ENCODE measurements around the gene CASP2.
"Not testable (repeated sequence)": the region's sequence is repeated elsewhere in the genome, so short reads cannot be mapped to it uniquely, and the experiment has no call there.

The CASP2 gene

DNA sequence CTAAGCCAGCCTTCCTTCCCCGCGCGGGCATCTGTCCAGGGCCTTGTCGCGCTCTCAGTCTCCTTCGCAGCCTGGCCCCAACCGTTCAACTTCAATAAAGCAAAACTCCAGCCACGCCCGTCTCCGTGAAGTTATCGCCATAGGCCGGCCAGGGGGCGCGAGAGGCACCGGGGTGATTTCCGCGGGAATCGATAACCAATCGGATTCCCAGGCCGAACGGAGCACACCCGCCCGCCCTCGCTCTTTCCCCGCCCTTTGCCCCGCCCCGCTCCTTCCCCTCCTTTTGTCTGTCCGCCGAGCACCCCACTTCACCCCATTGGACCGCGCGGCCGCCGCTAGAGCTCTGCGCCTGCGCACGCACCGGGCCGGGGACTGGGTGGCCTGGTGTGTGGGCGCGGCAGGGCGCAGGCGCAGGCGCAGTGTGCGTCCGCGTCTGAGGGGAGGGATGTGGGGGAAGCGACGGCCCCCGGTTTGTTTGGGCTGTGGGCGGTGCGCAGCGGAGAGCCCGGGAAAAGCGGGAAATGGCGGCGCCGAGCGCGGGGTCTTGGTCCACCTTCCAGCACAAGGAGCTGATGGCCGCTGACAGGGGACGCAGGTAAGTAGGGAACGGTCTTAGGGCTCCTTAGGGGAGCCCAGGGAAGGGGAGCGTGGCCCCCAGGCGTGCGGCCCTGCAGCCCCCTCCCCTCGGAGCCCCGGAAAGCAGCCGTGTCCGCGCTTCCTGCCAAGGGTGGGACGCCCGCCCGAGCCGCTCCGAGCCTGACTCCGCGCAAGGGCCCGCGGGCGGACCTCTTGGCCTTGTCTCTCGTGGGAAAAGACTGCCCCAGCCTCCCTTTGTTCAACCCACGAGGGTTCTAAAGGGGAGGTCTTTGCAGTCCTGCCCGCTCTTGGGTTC, at the start of gene CASP2:
CASP2 (plus strand) TSS at position 417 of the 892 bp plus-strand sequence; CDS start at position 522, 105 bp downstream.
- peak; percentile 96 for DNase-seq (ENCODE audit: low spot score)

DNA sequence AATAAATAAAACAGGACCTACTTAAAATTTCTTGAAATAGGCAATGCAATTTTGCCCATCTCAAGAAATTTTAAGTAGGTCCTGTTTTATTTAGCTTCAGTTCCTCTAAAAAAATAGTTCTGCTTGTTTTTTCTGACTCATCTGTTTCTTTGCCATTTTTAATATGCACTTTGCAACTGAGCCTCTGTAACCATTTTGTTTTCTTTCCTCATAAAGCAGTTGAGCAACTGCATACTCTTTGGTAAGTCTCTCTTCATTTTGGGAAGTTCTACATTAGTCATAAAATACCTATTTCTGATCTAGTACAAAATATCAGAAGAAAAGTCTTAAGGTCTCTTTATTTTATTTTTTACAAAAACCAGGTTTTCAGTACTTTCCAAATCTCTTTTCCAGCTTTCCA, 48.3 kb upstream of the CASP2 start:
- DNase-seq (ENCODE audit: low spot score) = no peak

DNA sequence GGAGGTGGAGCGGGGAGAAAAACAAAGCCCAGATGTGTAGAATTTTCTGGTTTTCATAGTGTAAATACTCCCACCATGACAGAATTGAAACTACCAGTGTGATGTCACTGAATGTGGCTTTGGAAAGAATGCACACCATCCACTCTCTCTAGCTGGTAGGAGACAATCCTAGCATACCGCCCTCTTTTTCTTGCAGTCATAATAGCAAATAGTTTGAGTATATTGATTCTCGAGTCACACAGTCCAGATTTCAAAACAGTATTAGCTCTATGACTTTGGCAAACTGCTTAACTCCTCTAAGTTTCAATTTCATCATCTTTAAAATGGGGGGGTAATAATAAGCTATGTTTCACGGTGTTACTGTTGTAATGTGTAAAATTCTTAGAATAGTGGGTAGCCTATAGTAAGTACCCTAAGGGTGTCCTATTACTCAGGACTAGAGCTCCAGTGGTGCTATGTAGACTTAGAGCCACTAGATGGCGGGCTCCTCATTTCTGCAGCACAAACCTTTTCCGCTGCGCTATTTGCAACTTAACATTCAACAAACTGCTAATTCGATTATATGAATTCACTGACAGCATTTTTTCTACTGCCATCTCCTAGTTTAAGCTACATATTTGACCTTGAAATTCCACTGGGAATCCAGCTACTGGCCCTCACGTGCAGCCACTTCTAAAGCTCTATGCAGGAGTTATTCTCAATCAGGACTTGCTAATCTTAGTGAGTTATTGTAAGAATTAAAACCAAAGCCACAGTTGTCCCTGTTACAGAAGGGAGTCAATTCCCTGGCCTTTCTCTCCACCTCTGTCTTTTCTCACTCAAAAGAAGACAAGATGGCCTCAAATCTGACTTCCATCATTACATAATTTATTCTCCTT, 47.6 kb upstream of the CASP2 start:
- DNase-seq (ENCODE audit: low spot score) = peak; percentile 83

DNA sequence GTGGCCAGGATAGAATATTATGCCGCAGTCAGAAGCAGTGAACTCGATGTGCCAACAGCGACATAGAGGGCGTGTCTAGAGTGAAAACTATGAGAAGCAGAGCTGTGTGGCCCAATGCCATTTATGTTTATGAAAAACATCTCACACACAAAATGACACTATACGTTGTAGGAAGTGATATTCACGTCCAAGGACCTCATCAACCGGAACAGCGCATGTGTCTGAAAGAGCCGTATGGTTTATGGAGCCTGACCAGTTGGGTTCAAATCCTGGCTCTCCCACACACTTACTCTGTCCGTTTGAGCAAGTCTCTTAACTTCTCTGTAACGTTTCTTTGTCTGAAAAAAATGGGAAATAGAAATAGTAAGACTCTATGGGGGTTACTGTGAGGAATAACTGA, 45.8 kb upstream of the CASP2 start:
- no peak for DNase-seq (ENCODE audit: low spot score)

DNA sequence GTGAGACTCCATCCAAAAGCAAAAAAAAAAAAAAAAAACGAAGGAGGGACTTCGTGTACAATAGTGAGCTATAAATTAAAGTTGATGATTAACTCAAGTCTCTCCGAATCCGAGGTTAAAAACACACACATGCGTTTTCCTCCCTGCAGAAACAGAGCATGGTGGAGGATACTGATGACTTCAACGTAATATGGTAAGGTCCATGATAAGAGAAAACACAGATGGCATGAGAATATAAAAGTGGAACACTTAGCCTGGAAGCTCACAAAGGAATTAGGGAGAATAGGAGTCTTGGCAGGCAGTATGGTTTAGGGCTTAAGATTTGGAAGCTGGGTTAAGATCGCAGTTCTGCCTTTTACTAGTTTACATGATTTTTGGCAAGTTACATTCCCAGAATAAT, 45.0 kb upstream of the CASP2 start:
- no peak for DNase-seq (ENCODE audit: low spot score)

DNA sequence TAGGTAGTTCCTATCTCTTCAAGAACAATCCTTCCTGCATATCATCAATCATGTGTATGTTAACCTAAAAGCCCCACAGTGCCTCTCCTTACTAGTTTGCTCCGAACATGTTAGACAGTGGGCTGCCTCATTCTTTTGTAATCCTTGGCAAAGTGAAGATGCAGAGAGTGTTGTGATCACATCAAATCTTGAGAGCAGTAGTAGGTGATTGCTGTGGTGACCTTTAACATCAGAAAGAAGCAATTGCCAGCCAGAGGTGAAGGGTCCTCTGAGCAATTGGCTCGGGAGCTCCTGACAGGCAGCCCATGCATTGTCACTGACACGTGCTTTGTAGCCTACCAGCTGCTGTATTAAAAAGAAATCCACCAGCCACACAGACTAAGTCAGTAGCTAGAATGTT, 44.5 kb upstream of the CASP2 start:
- DNase-seq (ENCODE audit: low spot score) = no peak

DNA sequence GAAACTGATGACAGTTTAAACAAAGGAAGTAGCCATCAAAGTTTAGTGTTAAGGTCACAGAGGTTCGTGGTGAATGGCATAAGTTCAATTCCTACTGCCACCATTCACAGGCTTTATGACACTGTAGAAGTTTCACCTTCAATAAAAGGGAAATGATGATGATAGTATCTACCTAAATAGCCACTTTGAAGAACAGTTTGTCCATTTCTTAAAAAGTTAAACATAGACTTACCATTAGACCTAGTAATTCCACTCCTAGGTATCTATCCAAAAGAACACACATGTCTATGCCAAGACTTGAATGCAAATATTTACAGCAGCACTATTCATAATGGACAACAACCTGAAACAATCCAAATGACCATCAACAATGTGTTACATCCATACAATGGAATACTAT, 43.8 kb upstream of the CASP2 start:
- no peak for DNase-seq (ENCODE audit: low spot score)

DNA sequence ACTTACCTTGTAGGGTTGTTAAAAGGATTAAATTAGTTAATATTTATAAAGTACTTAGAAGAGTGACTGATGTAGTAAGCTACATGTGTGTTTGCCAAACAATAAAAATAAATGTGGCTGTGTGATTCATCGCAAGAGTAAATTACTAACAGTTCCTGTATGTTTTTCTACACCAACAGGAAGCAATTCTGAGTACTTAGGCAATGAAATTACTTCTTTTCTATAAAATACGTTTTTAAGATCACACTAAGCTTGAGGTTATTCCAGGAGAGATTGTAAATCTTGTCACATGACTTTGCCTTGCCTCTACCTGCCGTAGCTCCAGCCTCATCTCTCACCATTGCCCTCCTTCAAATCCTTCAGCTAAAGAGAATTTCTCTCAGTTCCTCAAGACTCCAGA, 43.0 kb upstream of the CASP2 start:
- DNase-seq (ENCODE audit: low spot score) = no peak

DNA sequence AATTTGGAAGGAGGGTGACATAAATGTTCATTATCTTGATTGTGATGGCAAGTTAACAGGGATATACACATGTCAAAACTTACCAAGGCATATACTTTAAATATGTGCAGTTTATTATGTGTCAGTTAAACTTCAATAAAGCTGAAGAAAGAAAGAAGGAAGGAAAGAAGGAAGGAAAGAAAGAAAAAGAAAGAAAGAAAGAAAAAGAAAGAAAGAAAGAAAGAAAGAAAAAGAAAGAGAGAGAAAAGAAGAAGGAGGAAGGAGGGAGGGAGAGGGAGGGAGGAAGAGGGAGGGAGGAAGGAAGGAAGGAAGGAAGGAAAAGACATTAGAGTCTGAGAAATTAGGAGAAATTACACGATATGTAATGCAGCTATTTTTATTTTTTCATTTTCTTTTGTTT, 40.8 kb upstream of the CASP2 start:
- DNase-seq (ENCODE audit: low spot score) = no peak

DNA sequence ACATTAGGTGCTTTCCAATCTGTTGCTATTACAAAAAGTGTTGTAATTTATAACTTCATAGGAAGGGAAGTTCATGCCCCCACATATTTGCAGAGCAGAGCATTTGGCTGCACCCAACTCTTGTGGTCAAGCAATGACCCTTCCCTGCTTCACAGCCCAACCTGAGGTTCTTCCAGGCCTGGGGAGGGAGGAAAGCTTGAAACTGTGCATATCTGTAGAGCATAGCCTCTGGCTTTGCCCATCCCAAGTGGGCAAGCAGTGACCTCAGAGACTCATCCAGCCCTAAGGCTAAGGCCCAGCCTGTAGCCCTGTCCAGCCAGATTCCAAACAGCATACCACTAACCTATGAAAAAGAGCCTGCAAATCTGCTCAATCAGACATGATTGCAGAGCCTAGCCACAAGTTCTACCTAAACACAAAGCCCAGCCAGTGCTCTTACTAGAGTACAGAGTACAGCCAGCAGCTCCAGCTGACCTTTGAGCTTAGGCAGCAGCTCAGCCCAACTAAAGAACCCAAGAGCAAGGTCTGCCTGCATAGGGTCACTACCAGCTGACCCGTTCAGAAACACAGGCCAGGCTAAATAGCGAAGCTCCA, 39.3 kb upstream of the CASP2 start:
- DNase-seq (ENCODE audit: low spot score) = no peak

DNA sequence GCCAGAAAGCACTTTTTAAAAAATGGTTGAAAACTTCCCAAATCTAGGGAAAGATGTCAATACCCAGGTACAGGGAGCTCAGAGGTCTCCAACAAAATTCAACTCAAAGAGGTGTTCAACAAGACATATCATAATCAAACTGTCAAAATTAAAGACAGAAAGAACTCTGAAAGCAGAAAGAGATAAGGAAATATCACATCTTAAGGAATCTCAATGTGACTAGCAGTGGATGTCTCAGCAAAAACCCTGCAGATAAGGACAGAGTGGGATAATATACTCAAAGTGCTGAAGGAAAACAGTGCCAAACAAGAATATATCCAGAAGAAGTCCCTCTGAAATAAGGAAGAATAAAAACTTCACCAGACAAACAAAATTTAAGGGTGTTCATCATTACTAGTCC, 38.0 kb upstream of the CASP2 start:
- no peak for DNase-seq (ENCODE audit: low spot score)

DNA sequence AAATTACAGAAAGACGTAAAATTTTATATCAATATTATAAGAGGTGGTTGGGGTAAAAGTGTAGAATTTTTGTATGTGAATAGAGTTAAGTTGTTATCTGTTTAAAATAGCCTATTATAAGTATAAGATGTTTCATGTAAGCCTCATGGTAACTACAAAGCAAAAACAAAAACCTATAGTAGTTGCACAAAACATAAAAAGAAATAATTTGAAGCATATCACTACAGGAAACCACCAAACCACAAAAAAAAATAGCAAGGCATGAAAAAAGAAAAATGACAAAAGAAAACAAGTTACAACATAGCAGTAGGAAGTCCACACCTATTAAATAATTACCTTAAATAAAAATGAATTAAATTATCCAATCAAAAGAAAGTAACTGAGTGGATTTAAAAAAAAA, 37.3 kb upstream of the CASP2 start:
- no peak for DNase-seq (ENCODE audit: low spot score)

DNA sequence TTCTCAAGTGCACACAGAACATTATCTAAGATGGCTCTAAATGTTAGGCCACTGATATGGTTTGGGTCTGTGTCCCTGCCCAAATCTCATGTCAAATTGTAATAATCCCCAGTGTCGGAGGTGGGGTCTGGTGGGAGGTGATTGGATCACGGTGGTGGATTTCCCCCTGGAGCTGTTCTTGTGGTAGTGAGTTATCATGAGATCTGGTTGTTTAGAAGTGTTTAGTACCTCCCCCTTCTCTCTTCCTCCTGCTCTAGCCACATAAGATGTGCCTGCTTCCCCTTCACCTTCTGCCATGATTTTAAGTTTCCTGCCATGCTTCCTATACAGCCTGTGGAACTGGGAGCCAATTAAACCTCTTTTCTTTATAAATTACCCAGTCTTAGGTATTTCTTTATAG, 36.1 kb upstream of the CASP2 start:
- DNase-seq (ENCODE audit: low spot score) = no peak

DNA sequence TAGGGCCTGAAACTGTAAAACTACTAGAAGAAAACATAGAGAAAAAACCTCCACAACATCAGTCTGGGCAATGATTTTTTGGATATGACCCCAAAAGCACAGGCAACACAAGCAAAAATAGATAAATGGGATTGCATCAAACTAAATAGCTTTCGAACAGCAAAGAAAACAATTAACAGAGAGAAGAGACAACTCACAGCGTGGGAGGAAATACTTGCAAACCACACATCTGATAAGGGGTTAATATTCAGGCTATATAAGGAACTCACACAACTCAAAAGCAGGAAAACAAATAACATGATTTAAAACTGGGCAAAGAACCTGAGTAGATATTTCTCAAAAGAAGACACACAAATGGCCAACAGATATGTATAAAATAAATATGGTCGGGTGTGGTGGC, 32.6 kb upstream of the CASP2 start:
- no peak for DNase-seq (ENCODE audit: low spot score)

DNA sequence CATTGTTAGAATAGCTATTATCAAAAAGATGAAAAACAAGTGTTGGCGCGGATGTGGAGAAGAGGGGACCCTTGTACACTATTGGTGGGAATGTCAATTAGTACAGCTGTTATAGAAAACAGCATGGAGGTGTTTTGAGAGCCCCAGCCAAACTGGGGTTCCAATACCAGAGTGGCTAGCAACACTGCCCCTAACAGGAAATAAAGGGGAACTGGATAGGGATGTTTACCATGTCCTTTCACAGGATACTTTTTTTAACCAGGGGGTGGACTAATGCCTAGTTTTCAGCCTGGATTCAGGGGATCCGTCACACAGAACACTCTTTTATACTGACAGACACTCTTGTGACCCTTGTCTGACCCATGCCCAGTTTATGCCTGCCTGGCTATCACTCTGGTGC, 31.8 kb upstream of the CASP2 start:
- no peak for DNase-seq (ENCODE audit: low spot score)

DNA sequence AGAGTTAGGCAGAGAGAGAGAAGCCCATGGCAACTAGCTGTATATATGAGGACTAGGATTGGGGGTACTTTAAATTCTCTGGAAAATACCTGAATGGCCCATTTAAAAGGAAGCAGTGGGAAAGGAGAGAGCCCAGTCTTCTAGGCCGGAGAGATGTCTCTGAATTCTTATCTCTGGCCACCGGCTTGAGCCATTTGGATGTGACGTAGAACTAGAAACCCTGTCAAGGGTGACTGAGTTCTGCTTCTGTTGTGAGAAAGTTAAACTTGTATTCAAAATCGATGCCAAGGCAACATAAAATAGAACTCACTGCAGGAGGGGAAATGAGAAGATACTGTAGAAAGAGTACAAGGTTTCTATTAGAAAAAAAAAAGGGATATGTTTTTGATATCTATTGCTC, 31.2 kb upstream of the CASP2 start:
- no peak for DNase-seq (ENCODE audit: low spot score)

DNA sequence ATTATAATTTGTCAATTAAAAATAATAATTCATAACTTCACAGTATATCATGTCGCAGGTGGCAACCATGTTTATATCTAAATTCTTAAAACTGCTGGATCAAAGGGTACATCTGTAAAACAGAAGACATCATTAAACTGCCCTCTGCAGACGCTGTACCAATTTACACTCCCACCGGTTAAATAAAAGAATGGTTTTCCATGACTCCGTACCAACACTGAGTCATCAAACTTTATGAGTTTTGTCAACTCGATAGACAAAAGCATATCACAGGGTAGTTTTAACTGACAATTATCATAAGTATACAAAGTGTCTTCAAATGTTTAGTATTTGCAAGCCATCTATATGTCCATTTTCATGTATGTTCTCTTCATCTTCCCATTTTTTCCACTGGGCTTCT, 30.6 kb upstream of the CASP2 start:
- no peak for DNase-seq (ENCODE audit: low spot score)

DNA sequence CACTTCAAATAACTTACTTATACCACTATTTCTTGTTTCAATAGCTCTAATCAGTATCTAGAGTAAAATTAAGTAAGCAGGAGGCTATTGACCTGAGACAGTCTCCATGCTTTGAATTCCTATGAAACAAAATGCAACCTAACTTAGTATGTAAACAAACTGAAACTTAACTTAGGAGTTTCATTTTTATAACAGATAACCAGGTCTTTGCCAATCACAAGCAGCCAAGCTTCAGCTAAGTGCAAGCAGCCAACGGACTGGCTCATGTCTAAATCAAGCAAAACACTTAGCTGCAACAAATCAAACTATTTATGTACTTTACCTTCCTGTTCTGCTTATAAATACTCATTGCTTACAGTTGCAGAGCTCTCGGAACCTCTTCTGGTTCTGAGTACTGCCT, 29.3 kb upstream of the CASP2 start:
- no peak for DNase-seq (ENCODE audit: low spot score)

DNA sequence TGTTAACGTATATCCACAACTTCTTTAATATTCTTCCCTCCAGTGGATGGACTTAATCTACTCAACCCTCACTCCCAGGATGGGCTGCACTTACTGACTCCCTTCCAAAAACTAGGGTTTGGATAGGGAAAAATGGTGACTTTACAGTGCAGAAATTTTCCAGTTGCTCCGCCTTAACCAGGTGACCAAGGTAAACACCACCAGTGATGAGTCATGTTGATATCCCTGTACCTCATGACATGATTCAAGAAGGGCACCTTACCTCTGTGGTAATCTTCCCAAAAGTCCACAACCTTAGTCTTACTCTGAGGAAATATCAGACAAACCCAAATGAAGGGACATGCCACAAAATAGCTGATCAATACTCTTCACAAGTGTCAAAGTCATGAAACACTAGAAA, 28.4 kb upstream of the CASP2 start:
- DNase-seq (ENCODE audit: low spot score) = no peak

DNA sequence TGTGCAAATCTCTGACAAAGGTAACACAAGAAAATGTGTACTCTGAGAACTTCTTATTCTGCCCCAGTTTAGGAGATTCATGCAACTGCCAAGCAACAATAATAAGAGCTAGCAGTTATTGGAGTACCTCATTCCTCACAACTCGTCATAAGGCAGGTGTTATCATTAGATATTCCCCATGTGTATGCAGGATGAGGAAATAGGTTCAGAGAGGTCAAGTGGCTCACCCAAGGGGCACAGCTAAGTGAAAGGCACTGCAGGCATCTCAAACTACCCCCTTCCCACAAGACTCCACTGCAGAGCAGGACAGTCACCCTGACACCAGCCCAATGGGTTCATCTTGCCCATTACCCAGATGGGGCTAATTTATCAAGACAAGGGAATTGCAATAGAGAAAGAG, 26.2 kb upstream of the CASP2 start:
- no peak for DNase-seq (ENCODE audit: low spot score)

DNA sequence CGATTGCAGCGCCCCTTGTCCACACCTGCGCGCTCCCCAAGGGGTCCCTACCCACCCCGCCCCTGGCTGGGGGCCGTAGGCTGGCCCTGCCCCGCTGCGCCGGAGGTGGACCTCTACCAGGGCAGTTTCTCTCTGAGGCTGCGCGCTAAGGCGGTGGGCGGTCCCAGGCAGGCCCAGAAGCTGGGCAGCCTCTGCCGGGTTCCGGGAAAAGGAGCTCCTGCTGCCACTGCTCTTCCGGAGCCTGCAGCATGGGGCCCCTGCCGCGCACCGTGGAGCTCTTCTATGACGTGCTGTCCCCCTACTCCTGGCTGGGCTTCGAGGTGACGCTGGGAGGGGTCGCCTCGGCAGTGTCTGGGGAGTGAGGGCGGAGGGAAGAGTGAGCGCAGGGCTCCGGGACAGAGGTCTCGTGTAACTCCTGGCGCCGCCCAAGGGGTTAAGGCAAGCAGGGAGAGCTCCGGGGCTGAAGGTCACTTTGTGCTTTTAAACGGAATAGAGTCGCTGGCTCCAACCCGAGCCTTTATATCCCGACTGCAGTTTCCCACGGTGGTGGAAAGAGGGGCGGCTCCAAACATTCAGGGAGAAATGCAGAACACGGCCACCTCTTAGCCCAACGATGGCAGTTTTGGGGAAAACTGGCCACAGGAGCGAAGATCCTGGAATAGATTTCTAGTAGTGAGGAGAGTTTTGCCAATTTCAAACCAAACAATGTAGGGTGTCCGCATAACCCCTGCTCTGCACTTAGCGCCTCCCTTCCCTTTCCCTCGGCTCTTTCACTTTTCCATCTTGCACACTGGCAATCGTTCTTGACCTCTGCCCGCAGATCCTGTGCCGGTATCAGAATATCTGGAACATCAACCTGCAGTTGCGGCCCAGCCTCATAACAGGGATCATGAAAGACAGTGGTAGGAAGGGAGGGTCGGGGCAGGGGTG, 24.6 kb upstream of the CASP2 start, which contains the start of gene GSTK1:
GSTK1 (plus strand) TSS at position 176 of the 930 bp plus-strand sequence; CDS start at position 249, 73 bp downstream.
- DNase-seq (ENCODE audit: low spot score) = peak; percentile 81

DNA sequence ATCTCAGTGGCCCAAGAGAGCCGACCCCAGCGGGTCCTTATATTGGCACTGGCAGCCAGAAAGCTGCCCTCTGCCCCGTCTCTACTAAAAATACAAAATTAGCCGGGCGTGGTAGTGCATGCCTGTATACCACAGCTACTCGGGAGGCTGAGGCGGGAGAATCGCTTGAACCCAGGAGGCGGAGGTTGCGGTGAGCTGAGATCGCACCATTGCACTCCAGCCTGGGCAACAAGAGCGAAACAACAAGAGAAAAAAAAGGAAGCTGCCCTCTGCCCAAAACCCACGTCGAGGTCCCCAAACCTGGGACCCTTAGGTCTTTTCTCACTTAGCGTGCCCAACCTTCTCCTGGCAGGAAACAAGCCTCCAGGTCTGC, 24.0 kb upstream of the CASP2 start:
- not testable (repeated sequence) for DNase-seq (ENCODE audit: low spot score)

Measured in globus pallidus (tissue), 1 donor.